HG02938 (cell line): ENCODE results near the gene TINCR.
"Not testable (repeated sequence)": the region's sequence is repeated elsewhere in the genome, so short reads cannot be mapped to it uniquely, and the experiment has no call there.

ENCODE experiments used
- ATAC-seq: cut with Tn5 transposase; IDR thresholded peaks from one replicate; pipeline ENCODE4 v1.9.1; 2021; ENCODE audit warnings: mild to moderate bottlenecking, moderate library complexity; ENCODE audit not compliant: unreplicated experiment

The TINCR gene

DNA sequence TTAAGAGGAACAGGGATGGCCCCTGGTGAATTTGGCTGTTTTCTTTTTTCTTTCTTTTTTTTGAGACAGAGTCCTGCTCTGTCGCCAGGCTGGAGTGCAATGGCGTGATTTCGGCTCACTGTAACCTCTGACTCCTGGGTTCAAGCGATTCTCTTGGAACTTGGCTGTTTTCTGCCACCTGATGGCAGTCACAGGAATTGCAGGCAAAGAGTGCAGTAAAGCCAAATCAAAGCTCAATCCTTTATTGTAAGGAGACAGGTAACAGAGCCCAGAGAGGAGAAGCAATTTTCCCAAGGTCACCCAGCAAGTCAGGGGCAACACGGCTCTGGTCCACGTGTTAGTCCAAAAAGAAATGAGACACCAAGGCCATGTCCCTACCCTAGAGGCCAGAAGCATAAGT is 6.2 kb downstream of the TINCR start:
- no peak for ATAC-seq

DNA sequence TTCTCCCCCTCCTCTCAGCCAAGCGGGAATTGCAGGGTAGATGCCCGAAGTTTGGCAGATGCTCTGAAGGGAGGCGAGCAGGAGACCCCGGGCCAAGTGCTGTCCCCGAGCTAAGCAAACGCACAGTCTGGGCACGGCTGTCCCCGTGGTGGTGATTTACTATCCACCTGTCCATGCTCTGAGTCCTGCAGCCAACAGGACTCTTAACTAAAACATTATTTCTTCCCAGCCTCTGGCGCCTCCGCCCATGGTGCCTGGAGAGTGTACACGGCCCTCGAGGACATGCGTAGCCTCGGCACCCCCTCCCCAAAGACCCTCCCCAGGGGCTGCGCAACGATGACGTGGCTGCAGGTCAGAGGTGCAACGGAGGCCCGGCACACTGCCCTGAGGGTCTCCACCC is 7.6 kb downstream of the TINCR start:
- no peak for ATAC-seq

DNA sequence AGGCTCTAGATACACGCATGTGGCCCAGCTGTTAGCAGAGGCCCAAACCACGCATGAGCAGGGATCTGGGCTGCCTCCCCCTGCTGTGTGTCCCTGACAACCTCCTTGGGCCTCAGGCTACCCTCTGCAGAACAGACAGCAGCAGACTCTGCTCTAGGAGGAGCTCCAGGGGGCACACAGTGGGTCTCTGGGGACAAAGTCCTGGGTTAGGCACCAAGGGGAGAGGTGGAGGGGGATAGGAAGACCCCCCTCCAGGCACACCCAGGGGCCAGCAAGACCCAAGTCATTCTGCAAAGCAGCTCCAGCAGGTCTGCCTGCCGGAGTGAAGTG is 8.0 kb downstream of the TINCR start:
- ATAC-seq: no peak

DNA sequence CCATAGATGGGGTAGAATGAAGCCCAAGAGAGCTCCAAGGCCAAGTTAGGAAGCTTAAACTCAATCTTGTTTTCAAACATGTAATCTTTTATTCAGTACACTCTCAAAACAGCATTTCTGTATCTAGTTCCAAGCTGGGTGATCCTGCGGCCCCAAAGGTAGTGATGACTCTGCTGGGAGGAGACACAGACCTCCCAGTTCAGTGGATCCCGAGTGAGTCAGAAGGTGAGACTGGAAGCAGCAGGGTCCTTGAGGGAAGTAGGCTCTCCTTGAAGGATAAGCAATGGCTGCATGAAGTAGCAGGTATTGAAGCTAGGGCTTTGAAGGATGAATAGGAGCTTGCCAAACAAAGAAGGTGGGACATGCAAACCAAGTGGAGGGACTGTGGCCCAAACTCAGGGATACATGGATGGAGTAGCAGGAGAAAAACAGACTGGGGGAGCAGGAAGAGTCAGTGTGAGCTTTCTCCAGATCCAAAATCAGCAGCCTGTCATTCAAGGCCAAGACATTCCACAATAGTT is 9.6 kb downstream of the TINCR start:
- ATAC-seq: no peak

DNA sequence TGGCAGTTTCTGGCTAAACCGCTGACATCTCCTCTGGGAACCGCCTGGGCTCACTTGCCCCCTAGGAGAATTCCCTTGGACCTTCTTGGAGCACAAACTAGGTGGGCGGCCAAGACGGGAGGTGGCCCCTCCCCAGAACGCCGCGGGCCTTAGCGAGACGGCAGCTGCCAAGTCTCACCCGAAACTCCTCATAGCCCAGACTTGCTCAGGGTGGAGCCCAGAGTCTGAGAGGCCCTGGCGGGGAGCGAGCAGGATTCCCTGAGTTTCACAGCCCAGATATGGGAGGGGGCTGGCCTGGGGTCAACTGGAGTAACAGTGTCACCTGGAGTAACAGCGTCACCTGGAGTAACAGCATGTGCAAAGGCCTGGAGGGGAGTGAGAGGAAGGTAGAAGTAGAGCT is 10.1 kb downstream of the TINCR start:
- ATAC-seq: no peak

DNA sequence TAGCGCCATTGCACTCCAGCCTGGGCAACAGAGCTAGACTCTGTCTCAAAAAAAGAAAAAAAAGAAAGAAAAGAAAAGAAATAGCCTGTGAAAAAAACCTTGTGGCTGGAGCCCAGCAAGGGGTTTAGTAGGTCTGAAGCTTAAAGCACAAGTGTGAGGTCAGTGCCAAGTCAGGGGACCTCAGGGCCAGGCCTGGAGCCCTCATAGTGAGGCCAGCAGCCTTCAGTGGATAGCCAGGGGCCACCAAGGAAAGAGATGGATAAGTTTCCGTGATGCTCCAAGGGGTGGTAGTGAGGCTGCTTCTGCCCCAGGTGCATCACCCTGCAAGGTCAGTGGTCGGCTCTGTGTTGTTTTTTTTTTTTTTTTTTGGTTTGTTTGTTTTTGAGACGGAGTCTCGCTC is 12.9 kb downstream of the TINCR start:
- ATAC-seq: no peak

DNA sequence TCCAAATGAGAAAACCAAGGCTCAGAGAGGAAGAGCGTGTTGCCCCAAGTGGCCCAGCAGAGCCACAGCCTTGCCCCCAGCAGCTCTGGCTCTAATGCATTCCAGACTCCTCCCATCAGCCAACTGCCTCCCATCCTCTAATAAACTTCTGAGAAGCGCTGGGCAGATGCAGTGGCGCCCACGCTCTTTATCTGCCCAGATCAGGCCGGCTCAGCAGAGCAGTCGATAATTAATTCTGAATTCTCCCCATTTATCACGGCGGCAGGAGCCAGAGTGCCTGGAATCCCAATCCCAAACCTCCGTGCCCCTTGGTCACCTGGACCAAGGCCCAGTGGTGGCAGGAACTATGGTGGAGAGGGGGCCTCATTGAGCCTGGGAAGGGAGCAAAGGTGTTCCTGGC is 13.9 kb downstream of the TINCR start:
- ATAC-seq: no peak

DNA sequence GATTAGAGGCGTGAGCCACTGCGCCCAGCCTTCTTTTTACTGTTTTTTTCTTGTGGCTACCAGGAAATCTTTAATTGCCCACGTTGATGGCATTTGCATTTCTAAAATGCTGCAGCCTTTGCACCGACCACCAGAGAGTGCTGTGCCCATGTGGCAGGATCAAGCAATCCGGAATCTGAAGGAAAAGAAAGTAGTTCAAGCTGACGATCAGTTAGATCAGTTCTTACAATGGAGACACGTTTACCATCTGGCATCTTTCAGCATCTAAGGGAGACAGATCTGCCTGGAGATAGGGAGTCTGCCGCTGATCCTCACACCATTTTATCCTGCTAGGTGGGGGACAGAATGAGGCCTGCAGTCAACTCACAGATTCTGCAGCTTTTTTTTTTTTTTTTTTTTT is 19.9 kb downstream of the TINCR start:
- no peak for ATAC-seq

DNA sequence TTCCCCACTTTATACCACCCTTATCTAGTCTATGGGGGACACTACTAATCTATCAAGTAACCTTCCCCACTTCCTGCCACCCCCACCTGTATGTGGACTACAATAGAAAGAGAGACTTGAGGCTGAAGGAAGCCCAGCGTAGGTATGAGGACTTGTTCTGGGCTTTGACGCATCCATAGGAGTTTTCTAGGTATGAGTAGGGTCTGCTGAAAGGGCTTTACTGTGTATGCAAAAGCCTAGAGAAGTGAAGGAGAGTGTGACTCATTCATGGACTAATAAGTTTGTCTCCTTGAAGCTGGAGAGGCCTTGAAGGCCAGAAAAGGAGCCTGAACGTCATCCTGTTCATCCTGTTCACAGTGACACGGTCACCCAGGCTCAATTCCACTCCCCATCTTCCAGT is 21.8 kb downstream of the TINCR start:
- no peak for ATAC-seq

DNA sequence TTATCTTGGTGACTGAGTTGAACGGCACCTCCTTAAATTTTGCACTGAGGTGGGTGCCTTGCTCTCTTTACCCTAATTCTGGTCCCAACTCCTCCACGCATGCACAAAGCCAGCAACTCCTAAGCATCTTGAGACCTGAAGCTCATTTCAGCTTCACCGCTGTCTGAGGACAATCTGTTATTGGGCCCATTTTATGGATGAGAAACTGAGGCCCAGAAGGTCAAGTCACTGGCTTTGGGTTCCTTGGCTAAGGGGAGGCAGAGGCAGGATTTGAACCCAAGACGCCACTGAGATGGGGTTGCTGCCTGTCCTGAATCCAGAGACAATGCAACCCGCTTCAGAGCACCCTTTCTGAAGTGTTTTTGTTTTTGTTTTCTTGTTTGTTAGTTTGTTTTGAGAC is 22.7 kb downstream of the TINCR start:
- ATAC-seq: no peak

DNA sequence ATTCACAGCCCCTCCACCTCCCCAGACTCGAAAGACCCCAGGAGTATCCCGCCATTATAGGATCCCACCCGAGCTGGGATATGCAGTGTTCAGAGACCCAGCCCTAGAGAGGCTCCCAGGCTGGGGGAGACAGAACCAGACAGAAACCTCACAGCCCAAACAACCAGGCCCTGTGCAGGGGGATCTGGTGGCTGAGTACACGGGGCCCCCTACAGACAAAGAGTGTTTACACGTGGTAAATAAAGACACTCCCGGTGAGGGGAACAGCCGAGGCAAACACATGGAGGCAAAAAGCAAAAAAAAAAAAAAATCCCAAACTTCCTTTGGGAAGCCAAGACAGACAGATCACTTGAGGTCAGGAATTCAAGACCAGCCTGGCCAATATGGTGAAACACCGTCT is 25.1 kb downstream of the TINCR start:
- no peak for ATAC-seq

DNA sequence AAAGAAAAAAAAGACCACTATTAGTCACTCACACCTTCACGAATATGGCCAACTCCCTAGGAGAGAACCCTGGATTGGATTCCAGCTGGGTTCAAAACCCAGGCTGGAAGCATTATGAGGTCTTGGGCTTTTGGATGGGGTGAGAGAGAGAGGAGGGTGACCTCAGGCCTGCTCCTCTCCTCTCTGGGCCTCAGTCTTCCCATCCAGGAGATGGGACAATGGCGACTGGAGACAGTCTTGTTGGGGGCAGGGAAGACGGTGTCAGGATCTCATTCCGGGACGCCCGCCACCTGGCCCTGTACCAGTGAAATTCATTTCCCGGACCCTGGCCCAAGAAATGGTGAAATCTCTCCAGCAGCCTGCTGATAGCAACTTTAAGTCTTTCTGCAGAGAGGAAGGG is 26.3 kb downstream of the TINCR start:
- ATAC-seq: no peak

DNA sequence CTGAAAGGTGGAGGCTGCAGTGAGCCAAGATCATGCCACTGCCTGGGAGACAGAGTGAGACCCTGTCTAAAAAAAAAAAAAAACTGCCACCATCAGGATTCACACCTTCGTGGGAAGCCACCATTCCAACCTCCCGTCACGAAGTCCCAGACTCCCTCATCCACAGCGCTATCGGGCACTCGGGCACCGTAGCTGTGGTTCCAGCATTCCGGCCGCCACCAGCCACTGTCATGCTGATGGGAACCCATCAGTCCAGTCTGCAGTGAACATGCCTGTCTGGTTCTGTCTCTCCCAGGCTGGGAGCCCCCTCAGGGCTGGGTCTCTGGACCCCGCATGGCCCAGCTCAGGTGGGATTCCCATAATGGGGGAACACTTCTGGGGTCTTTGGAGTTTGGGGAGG is 27.5 kb downstream of the TINCR start:
- ATAC-seq: no peak

DNA sequence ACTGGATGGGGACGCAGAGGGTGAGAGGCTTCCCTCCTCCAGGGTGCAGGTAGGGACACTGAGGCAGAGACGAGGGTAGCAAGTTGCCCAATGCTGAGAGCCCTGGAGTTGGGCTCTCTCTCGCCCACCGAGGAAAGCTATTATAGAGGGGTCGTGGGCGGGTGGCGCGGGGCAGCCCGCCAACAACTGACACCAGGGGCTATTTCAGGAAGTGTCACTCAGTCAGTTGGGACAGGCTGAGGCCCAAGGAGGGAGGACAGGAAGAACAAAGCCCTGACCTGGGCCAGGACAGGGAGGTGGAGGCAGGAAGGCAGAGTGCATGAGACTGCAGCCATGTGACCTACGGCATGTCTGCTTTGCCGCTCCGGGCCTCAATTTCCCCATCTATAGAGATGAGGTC is 29.9 kb downstream of the TINCR start:
- ATAC-seq: no peak

DNA sequence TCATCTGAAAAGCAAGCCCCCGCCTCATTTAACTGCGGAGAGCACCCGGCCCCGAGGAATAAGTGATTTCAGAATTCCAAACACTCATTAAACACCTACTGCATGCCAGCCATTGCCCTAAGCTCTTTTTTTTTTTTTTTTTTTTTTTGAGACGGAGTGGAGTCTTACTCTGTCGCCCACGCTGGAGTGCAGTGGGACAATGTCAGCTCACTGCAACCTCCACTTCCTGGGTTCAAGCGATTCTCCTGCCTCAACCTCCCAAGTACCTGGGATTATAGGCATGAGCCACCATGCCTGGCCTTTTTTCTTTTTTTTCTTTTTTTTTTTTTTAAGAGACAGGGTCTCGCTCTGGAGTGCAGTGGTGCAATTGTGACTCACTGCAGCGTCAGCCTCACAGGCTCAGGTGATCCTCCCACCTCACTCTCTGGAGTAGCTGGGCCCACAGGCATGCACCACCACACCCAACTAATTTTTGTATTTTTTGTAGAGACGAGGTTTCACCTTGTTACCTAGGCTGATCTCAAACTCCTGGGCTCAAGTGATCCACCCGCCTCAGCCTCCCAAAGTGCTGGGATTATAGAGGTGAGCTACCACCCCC is 30.7 kb downstream of the TINCR start:
- ATAC-seq: not testable (repeated sequence)

DNA sequence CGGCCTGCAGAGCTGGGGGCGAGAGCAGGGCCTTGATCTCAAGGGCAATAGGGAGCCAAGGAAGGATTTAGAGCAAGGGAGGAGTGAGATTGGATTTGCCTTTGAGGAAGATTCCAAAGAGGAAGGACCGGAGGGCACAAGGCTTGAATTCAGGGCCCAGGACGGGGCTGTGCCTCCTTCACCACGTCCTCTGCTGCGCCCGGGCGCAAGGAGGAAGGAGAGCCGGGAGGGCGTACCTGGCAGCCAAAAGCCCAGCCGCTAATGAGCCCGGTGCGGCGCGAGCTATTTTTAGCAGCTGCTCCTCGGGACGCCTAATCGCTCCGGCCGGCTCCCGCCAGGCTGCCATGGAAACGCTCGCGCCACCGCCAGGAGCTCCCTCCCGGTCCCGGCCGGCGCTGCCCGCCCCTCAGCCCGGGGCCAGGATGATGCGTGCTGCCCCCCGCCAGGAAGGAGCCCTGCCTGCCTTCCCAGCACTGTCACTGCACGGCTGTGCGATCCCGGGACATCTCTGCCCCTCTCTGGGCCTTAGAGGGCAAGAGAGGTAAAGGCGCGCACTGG is 31.3 kb downstream of the TINCR start:
- no peak for ATAC-seq

DNA sequence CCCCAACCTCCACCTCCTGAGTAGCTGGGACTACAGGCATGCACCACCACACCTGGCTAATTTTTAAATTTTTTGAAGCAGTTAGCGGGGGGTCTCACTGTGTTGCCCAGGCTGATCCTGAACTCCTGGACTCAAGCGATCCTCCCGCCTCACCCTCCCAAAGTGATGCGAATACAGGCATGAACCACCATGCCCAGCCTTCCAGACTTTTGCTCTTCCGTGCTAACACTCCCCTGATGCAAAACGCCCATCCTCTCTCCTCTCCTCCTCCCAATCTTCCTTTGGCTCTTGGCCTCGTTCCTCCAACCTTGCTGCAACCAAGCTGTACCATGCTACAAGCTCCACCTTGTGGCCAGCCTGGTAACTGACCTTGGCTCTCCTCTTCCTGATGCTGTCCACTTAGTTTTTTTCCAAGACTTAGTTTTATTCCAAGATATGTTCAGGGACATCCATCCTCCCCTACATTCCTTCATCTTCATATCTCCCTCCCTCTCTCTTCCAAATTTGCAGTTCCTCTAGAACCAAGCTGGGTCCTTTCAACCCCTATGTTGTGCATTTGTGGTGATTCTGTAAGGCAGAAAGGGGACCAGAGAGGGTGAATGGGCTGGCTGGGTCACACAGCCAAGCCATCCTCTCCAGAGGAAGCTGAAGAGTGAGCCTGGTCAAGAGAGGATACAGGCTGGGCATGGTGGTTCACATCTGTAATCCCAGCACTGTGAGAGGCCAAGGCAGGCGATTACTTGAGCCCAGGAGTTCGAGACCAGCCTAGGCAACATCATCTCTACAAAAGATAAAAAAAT is 32.8 kb downstream of the TINCR start:
- ATAC-seq: no peak

DNA sequence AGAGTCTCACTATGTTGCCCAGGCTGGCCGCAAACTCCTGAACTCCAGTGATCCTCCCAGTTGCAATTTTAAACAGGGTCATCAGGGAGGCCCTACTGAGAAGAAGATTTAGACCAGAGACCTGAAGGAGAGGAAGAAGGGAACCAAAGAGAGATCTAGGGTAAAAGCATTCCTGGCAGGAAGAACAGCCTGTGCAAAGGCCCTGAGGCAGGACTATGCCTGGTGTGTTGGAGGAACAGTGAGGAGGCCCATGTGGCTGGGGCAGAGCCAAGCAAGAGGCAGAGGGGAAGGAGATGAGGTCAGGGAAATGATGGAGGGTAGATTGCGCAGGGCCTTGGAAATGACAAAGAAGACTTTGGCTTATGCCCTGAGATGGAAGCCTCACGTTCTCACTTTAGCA is 34.5 kb downstream of the TINCR start:
- no peak for ATAC-seq

DNA sequence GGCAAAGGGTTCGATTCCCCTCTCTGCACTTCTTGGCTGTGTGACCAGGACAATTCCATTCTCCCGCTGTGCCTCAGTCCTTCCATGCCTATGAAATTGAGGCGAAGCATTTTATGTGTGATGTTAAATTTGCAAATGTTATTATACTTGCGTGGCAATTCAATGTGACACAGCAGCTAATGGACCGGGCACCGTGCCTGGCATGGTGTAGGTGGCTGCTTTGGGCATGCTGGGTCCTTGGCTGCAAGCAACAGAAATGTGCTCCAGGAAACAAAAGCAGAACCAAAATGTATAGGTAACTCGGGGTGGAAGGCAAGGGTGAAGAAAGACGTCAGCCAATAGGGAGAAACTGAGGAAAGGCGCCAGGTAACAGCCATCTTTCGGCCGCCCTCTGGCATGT is 37.1 kb downstream of the TINCR start:
- no peak for ATAC-seq

DNA sequence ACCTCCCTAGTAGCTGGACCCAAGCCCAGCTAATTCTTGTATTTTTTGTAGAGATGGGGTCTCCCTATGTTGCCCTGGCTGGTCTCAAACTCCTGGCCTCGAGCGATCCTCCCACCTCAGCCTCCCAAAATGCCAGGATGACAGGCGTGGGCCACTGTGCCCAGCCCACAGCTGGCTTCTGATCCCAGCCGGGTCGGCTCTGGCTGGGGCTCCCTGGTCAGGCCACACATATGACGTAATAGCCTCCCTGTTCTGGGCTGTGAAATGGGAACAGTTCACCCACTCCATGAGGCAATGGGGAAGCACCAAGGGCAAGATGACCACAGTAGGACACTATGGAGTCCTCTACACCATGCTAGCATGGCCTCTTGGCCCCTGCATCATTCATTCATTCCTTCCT is 41.1 kb downstream of the TINCR start:
- no peak for ATAC-seq

DNA sequence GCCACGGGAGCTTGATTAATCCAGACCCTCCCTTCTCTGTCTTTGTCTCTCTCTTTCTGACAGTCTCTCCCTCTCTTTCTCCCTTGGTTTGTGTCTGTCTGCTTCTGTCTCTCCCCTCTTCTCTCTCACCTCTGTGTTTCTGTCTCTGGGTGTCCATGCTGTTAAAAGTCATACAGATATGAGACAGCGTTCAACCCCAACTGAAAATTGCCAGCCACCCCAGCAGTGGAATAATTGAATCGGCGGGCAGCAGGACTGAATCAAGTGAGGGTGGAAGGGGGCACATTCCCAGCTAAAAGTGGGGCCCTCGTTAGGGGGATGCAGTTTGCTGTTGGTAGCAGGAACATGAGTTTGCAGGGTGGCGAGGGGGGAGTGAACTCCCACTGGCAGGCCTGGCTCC is 43.7 kb downstream of the TINCR start:
- no peak for ATAC-seq

DNA sequence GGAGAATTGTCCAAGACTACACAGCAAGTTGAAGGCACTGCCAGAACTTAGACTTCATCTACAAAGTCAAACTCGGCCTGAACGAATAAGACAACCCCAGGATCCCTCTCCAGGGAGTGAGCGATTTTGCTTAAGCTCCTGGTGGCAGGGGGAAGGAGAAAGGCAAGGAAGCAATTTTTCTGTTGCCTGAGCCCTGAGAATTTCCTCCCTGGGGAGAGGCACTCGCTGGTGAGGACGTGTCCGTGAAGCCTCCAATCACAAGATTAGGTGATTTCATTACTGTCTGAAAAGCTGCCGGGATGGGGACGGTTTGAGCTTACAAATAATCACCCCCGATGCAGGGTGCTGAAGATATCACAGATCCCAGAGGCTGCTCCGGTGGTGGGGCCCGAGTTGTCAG is 45.6 kb downstream of the TINCR start:
- no peak for ATAC-seq

DNA sequence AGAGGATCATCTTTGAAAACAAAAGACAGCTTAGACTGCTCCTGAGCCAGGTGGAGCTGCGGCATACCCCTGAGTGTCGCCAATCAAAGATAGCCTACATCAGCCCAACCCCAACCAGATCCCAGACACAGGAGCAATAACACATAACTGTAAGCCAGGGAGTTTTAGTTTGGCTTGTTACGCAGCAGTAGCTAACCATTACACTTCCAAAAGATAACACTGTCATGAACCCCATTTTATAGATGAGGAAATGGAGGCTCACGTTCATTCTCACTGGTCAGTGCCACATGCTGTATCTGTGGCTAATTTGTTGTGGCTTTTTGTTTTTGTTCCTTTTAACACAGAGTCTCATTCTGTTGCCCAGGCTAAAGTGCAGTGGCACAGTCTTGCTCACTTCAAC is 47.3 kb downstream of the TINCR start:
- ATAC-seq: no peak
